HG03108 (cell line): ENCODE data around the gene ZNF438.
"Not testable (repeated sequence)": the region's sequence is repeated elsewhere in the genome, so short reads cannot be mapped to it uniquely, and the experiment has no call there.

ENCODE experiments used
- ATAC-seq: cut with Tn5 transposase; IDR thresholded peaks from one replicate; pipeline ENCODE4 v1.9.1; 2021; ENCODE audit warnings: moderate library complexity; ENCODE audit not compliant: unreplicated experiment

ZNF438 gene

GRCh38 chr10:31031558-31032257 lies at the start of gene ZNF438:
TSS of gene ZNF438 (minus strand) at chr10:31031865. CDS start at chr10:30877034, 154,831 bp downstream.
- peak; percentile 83 for ATAC-seq

GRCh38 chr10:31076610-31076988 lies 44.9 kb upstream of the ZNF438 start:
- no peak for ATAC-seq

DNA sequence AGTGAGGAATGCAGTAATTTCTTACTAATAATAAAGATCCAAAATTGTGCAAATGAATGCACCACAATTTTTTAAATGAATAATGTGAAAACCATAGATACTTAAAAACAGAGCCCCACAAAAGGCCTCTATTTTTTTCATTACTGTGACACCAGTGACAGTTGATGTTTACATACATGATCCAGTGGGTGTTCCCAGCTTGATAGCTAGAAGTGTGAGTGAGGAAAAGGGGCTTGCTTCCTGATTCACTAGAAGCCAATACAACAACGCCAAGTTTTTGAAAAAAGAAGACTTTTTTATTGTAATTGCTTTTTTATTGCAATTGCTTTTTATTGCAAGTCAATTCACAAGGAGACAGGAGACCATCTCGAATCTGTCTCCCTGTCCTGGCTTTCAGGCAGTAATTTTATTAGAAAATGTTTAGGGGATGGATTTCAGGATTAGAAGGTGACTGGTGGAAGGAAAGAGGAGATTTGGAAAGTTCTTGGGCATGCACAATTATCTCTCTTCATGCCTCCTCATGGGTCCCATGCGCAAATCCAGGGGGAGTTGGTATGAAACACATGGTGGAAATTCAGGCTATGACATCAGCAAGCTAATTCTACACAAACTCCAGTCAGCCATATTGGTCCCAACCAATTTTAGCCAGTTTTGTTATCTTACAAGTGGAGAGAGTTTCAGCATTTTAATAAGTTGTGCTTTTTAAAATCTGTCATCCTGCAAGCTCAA lies 44.4 kb upstream of the ZNF438 start:
- no peak for ATAC-seq

- ATAC-seq = no peak
Observed at GRCh38 chr10:31075434-31075833, 43.8 kb upstream of the ZNF438 start.

DNA sequence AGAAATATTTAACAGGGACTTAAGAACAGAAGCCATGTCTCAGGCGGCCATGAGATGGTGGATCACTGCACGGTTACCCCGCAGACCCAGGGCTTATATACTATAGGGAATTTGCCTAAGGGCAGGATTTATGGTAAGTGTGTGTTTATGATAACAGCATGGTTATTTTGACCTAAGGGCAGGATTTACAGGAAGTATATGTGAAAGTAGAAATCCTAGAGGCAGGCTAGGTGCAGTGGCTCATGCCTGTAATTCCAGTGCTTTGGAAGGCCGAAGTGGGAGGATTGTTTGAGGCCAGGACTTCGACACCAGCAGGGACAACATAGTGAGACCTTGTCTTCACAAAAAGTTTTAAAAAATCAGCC lies 43.0 kb upstream of the ZNF438 start:
- no peak for ATAC-seq

GRCh38 chr10:31073996-31074721 lies 42.5 kb upstream of the ZNF438 start:
- ATAC-seq = no peak

DNA sequence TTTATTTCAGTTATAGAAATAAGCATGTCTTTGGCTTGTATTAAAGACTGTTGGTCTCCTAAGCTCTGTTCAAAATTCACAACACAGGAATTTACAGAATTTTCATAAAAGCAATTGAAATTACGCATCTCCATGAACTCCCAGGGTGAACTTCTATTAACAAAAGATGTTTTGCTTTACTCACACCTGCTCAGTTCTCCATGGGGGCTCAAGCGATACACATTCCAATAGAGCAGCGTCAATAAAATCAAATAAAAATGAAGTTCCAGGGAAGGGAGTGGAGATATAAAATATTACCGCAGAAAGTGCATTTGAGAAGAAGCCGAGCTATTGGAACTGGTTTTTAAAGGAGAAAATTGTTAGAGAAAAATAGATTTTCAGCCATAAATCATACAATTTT lies 41.5 kb upstream of the ZNF438 start:
- ATAC-seq = no peak

DNA sequence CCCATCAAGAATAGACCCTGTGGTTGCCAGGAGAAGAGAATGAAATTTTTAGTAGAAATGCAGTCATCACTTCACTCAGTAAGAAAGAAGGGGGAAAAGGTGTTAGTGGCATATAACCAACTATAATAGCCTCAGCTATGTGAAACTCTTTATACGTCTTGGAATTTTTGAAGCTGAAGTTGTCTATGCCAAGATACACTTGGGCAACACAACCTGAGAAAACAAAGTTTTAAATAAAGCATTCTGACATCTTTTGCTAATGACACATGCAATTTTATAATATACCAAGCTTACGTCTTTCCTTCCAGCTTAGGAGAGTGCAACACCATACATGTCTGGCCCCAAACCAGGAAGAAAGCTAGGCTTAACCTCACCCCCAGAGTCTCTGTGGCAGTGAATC lies 40.8 kb upstream of the ZNF438 start:
- no peak for ATAC-seq

GRCh38 chr10:31071232-31072005 lies 39.8 kb upstream of the ZNF438 start:
- no peak for ATAC-seq

GRCh38 chr10:31070691-31071090 lies 39.0 kb upstream of the ZNF438 start:
- ATAC-seq = no peak

DNA sequence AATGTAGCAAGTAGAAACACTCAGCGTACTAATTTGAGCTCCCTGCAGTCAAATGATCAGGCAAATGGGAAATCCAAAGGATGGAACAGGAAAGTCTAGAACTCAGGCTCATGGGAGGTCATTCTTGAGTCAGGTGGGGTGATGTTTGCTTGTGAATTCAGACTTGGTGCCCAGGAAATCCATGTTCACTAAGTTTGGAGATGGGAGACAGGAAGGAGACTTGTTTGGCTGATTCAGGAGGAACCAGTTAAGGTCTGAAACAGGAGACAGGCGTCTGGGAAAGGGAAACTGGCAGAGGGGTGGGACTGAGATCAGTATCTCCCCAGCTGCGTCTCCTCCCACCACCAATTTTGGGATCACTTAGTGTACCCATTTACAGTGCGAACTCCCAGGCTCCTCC lies 38.4 kb upstream of the ZNF438 start:
- no peak for ATAC-seq

GRCh38 chr10:31069411-31069810 lies 37.7 kb upstream of the ZNF438 start:
- ATAC-seq = no peak

DNA sequence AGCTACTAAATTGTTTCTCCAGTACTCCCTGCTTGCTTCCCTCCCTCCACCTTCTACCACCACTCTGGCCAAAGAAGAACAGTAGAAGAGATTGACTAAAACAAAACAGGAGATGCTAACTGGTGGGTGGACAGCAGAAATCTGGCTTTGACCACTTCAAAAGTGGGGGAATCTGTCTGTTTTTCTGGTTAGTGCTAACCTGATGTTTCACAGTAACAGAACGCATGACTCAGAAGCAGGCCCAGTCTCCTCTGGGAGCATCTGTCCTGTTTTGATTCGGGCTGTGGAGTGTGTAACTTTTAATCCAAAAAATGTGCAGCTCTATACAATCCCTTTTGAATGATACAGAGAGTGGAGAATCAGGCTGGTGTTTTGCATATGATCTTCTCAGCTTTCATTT lies 32.7 kb upstream of the ZNF438 start:
- no peak for ATAC-seq

DNA sequence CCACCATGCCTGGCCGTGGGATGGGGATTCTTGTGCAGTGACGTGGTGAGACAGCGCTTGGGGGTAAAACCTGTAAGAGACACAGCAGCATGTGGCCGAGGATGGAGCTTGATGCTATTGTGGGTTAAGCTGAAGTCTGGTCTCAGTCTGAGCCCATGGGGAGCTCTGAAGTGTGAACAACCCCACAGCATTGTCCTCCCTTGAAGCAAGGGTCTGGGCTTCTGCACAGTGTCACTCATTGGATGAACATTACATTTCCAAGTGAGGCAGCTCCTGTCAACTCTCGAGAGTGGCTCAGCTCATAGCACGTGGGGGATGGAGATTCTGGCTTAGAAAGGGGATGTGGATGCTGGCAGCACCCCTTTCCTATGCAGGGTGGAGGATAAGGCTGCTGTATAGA lies 32.2 kb upstream of the ZNF438 start:
- ATAC-seq = no peak

GRCh38 chr10:31062856-31063255 lies 31.2 kb upstream of the ZNF438 start:
- no peak for ATAC-seq

DNA sequence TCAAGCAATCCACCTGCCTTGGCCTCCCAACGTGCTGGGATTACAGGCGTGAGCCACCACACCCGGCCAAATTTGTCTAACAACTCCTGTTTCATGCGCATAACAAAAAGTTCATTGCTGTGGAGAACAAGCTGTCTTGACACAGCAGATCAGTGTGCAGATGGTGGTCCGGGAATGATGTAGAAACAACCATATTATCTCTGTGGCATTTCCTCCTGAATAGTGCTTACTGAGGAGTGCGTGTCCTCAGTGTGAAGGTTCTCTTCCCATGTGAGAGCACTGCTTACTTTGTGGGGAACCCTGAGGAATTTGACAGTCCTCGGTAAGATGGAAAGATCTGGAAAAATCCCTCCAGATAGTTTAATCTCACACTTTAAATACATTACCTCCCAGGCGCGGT lies 30.3 kb upstream of the ZNF438 start:
- no peak for ATAC-seq

- no peak for ATAC-seq
Observed at GRCh38 chr10:31058795-31059703, 27.4 kb upstream of the ZNF438 start.

DNA sequence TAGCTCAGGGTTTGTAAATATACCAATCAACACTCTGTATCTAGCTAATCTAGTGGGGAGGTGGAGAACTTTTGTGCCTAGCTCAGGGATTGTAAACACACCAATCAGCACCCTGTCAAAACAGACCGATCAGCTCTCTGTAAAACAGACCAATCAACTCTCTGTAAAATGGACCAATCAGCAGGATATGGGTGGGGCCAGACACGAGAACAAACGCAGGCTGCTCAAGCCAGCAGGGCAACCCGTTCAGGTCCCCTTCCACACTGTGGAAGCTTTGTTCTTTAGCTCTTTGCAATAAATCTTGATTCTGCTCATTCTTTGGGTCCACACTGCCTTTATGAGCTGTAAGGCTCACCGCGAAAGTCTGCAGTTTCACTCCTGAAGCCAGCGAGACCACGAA lies 25.0 kb upstream of the ZNF438 start:
- not testable (repeated sequence) for ATAC-seq

DNA sequence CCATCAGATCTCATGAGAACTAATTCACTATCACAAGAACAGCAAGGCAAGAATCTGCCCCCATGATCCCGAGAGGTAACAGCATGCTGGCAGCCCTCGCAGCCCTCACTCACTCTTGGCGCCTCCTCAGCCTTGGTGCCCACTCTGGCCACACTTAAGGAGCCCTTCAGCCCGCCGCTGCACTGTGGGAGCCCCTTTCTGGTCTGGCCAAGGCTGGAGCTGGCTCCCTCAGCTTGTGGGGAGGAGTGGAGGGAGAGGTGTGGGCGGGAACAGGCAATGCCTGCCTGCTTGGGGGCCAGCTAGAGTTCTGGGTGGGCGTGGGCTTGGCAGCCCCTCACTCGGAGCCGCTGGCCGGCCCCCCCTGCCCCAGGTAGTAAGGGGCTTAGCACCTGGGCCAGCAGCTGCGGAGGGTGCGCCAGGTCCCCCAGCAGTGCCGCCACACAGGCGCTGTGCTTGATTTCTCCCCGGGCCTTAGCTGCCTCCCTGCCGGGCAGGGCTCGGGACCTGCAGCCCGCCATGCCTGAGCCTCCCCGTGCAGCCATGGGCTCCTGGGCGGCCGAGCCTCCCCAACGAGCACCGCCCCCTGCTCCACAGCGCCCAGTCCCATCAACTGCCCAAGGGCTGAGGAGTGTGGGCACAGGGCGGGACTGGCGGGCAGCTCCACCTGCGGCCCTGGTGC lies 24.0 kb upstream of the ZNF438 start:
- ATAC-seq = no peak

- ATAC-seq = no peak
Observed at GRCh38 chr10:31051703-31052102, 20.0 kb upstream of the ZNF438 start.
